Tibial nerve (tissue), 4 donors: ENCODE measurements around the gene MAP3K15. TPM values are rescaled to one million over a fixed set of nuclear protein-coding genes. Genes with fewer than 3 reads are reported as not detected.

Experiments used
- DNase-seq, 2 donors: peaks; one replicate each; pipeline ENCODE4 v3.0.0-alpha.2; 2019; ENCODE audit warnings: low spot score in 2 of 2
- H3K27ac ChIP-seq, 4 donors: fragments of 200-600 bp; sonication (generic) in 3 of 4; one replicate each; pipeline ENCODE4 v1.5.1; 2017 to 2019; ENCODE audit warnings: mild to moderate bottlenecking in 1 of 4
- H3K27me3 ChIP-seq, 2 donors: fragments of 200-600 bp; sonication (generic) in 1 of 2; one replicate each; pipeline versions ENCODE4 v1.5.1 to v1.6.0; 2017 to 2019
- H3K36me3 ChIP-seq, 3 donors: fragments of 200-600 bp; sonication (generic); one replicate each; pipeline ENCODE4 v1.5.1; 2018 to 2019
- H3K4me1 ChIP-seq, 4 donors: fragments of 200-600 bp; sonication (generic) in 3 of 4; one replicate each; pipeline ENCODE4 v1.5.1; 2017 to 2019
- H3K4me3 ChIP-seq, 4 donors: fragments of 200-600 bp; sonication (generic) in 3 of 4; one replicate each; pipeline ENCODE4 v1.5.1; 2017 to 2019; ENCODE audit warnings: mild to moderate bottlenecking in 1 of 4, moderate library complexity in 1 of 4
- H3K9me3 ChIP-seq, 4 donors: fragments of 200-600 bp; sonication (generic) in 3 of 4; one replicate each; pipeline ENCODE4 v1.5.1; 2017 to 2019
- EP300 ChIP-seq, 2 donors: sonication (generic); formaldehyde crosslinking; IDR thresholded peaks; one replicate each; pipeline ENCODE4 v1.6.1; 2017; ENCODE audit warnings: antibody characterized with exemption in 2 of 2, mild to moderate bottlenecking in 1 of 2
- POLR2A ChIP-seq, 2 donors: fragments of 450-650 bp; IDR thresholded peaks; one replicate each; pipeline ENCODE4 v1.6.1; 2017; ENCODE audit warnings: antibody characterized with exemption in 2 of 2, mild to moderate bottlenecking in 2 of 2, moderate library complexity in 2 of 2
- WGBS, 2 donors: methylation state at CpG; one replicate each; pipeline ENCODE4 v1.1.5; 2018; 5-methylcytosine and 5-hydroxymethylcytosine counted together
- total RNA-seq, 4 donors: library from RNA; depleted of rRNA; stranded (reverse); fragments of >200 nt; gene quantifications; one replicate each; pipeline ENCODE4 v1.1.0, GENCODE V29; 2016
- TF ChIP-seq, protein P1 (sequence below), 5 experiments: fragments of 200-600 bp in 3 of 5; fragments of 450-650 bp in 2 of 5; sonication (generic) in 3 of 5; IDR thresholded peaks; one replicate each; pipeline ENCODE4 v1.5.1; 2016 to 2019; ENCODE audit warnings: antibody characterized with exemption in 5 of 5, mild to moderate bottlenecking in 3 of 5, moderate library complexity in 2 of 5

Gene MAP3K15
- total RNA-seq, 4 donors from 2014 or later = not detected

DNA sequence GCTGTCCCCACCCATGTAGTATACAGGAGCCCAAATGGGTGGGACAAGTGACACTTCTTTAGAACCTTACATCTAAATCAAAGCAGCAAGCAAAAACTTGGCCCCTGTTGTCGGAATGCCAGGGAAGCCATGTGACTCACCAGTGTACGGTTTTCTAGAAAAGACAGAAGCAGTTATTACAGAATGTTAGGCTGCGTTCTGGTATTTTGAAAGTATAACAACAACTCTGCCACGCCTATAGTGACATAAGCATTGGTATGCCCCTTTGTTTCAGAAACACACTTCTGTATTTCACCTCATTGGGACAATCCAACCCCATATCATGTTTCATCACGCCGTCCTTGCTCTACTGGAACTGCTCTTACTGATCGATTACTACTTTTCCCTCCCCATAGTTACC lies 156.8 kb downstream of the MAP3K15 start:
- Histone ChIP-seq H3K4me1 (no peaks in the 10 kb centered on the region), H3K36me3 (peaks cover 0 to 81% (median 0%) of the 10 kb centered on the region in 3 donors), H3K27ac (no peak overlapping the region), H3K27me3 (no peaks in the 10 kb centered on the region), H3K4me3 (no peak overlapping the region), H3K9me3 (no peaks in the 10 kb centered on the region)
- WGBS, 2 donors = 84 to 88% methylated on average over 7 of the region's 7 CpGs
- no peak for DNase-seq
- no peak for TF ChIP-seq POLR2A (IDR thresholded peaks at IDR 0.05)
- TF ChIP-seq, protein P1, sequence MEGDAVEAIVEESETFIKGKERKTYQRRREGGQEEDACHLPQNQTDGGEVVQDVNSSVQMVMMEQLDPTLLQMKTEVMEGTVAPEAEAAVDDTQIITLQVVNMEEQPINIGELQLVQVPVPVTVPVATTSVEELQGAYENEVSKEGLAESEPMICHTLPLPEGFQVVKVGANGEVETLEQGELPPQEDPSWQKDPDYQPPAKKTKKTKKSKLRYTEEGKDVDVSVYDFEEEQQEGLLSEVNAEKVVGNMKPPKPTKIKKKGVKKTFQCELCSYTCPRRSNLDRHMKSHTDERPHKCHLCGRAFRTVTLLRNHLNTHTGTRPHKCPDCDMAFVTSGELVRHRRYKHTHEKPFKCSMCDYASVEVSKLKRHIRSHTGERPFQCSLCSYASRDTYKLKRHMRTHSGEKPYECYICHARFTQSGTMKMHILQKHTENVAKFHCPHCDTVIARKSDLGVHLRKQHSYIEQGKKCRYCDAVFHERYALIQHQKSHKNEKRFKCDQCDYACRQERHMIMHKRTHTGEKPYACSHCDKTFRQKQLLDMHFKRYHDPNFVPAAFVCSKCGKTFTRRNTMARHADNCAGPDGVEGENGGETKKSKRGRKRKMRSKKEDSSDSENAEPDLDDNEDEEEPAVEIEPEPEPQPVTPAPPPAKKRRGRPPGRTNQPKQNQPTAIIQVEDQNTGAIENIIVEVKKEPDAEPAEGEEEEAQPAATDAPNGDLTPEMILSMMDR (IDR thresholded peaks at IDR 0.05) = no peak
- no peak for TF ChIP-seq EP300 (IDR thresholded peaks at IDR 0.05)

DNA sequence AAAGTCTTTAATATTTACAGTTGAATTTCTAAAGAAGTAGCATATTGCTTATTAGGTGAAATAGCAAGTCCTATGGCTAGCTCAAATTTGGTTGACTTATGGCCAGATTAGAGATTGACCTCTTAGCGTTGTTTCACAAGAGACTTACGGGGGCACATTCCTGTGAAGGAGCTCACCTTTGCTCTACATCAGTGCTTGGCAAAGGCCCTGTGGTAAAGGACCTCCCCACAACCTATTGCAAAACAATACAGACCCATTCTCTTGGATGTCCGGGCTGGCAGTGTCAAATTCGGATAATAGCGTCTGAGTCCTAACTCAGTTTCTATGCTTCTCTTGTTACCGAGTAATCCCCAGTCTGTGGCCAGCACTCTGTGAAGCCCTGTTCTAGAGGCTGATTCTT lies 160.7 kb downstream of the MAP3K15 start:
- H3K36me3 ChIP-seq = peaks cover 0 to 90% (median 0%) of the 10 kb centered on the region in 3 donors
- WGBS, 2 donors = 93% methylated on average over 6 of the region's 6 CpGs
- no peak for DNase-seq

DNA sequence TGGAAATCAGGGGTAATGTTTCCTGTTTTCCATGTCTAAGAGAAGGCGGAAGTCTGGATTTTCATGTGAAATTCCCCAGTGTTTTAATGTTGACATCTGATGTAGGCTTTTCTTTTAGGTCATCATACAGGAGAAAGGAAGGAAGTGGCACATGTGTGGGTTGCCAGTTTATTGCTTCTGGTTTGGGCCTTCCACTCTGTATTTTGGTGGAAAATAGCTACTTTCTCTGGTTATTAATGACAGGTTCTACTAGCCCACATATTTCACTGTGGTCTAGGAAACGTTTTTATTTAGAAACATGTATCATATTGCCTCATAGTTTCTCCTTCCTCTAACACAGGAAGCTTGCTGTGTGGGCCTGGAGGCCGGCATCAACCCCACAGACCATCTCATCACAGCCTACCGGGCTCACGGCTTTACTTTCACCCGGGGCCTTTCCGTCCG lies 164.3 kb downstream of the MAP3K15 start:
- H3K36me3 ChIP-seq = peaks cover 0 to 56% (median 0%) of the 10 kb centered on the region in 3 donors
- no peaks in the 10 kb centered on the region for H3K27me3 ChIP-seq
- TF ChIP-seq POLR2A (IDR thresholded peaks at IDR 0.05) (no peak), EP300 (IDR thresholded peaks at IDR 0.05) (no peak)
- TF ChIP-seq, protein P1 (IDR thresholded peaks at IDR 0.05) = no peak
- H3K27ac ChIP-seq = no peak overlapping the region
- peaks cover 0 to 12% (median 0%) of the 10 kb centered on the region in 4 donors for H3K4me1 ChIP-seq
- WGBS, 2 donors = 77% methylated on average over 8 of the region's 8 CpGs
- H3K4me3 ChIP-seq = no peak overlapping the region
- no peaks in the 10 kb centered on the region for H3K9me3 ChIP-seq
- no peak for DNase-seq

More for the DNA sequence above, 160.7 kb downstream of the MAP3K15 start:
- no peak overlapping the region for H3K4me3 ChIP-seq
- H3K9me3 ChIP-seq = no peaks in the 10 kb centered on the region
- H3K27ac ChIP-seq = no peak overlapping the region
- no peaks in the 10 kb centered on the region for H3K4me1 ChIP-seq
- H3K27me3 ChIP-seq = no peaks in the 10 kb centered on the region
- TF ChIP-seq EP300 (IDR thresholded peaks at IDR 0.05) (no peak), POLR2A (IDR thresholded peaks at IDR 0.05) (no peak)

DNA sequence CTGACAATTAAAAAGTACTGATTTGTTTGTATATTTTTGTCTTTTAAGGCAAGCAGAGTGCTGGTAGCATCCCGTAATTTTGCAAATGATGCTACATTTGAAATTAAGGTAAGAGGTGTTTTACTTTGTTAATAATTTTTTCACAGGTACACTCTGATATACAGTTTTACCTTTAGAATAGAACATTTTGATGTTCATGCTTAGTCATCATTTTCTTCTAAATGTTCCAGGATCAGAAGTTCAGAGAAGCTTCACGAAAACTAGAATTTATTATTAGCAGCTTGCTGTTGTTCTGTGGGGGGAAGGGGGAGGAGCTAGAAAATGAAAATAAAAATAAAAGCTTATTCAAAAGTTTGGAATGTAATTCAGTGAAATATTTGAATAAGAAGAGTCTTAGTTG lies 166.0 kb downstream of the MAP3K15 start:
- H3K27ac ChIP-seq = no peak overlapping the region
- TF ChIP-seq POLR2A (IDR thresholded peaks at IDR 0.05) (no peak), EP300 (IDR thresholded peaks at IDR 0.05) (no peak)
- TF ChIP-seq, protein P1 (IDR thresholded peaks at IDR 0.05) = no peak
- H3K36me3 ChIP-seq = peaks cover 0 to 39% (median 0%) of the 10 kb centered on the region in 3 donors
- WGBS, 2 donors = 59 to 68% methylated on average over 2 of the region's 2 CpGs
- H3K27me3 ChIP-seq = no peaks in the 10 kb centered on the region
- H3K4me1 ChIP-seq = peaks cover 0 to 19% (median 4%) of the 10 kb centered on the region in 4 donors
- H3K9me3 ChIP-seq = no peaks in the 10 kb centered on the region
- DNase-seq = no peak
- no peak overlapping the region for H3K4me3 ChIP-seq

DNA sequence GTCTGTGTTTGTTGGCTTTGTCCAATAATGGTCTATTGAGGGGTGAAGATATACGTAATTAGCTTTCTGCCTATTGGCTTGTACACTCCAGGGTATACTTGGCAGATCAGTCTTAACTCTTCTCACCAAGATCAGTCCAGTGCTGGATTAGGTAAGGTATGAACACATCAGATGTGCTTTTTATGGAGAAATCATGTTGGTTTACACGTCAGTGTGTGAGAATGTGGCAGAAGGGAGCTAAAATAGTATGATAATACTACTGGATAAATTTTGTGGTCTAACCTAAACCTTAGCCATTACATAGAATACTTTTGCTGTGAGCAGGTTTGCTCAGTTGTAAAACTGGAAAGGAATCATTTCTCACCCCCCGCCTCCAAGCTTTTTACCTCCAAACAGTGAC lies 167.4 kb downstream of the MAP3K15 start:
- H3K9me3 ChIP-seq = no peaks in the 10 kb centered on the region
- no peak overlapping the region for H3K4me3 ChIP-seq
- no peak for DNase-seq
- WGBS, 2 donors = 72 to 82% methylated on average over 3 of the region's 3 CpGs
- peaks cover 0 to 21% (median 4%) of the 10 kb centered on the region in 4 donors for H3K4me1 ChIP-seq
- H3K36me3 ChIP-seq = peaks cover 0 to 26% (median 0%) of the 10 kb centered on the region in 3 donors
- no peaks in the 10 kb centered on the region for H3K27me3 ChIP-seq
- no peak overlapping the region for H3K27ac ChIP-seq
- TF ChIP-seq EP300 (IDR thresholded peaks at IDR 0.05) = no peak
- TF ChIP-seq POLR2A (IDR thresholded peaks at IDR 0.05) = no peak

DNA sequence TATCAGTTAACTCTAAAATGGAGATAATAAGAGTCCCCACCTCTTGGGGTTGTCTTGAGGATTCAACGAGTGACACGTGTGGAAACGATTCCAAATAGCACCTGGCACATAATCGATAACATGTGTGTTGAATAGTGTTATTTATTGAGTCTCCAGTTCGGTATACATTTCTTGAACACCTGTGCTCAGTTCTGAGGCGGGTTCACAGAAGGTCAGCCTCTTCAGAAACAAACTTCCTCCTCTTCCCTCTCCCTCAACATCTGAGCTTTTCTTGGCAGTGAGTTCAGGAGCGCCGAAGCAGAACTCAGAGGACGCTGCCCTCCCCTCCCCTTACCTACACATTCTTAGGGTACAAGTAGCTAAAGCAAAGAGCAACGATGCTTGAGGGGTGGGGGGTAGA lies 170.6 kb downstream of the MAP3K15 start:
- Histone ChIP-seq H3K4me3 (peak overlapping the region; percentile 57 to 87 (median 63)), H3K9me3 (no peaks in the 10 kb centered on the region), H3K4me1 (peaks cover 0 to 25% (median 4%) of the 10 kb centered on the region in 4 donors), H3K36me3 (peaks cover 0 to 2% (median 0%) of the 10 kb centered on the region in 3 donors), H3K27ac (peak overlapping the region in 3 of 4 donors; percentile 77 to 91 (median 90)), H3K27me3 (no peaks in the 10 kb centered on the region)
- TF ChIP-seq, protein P1 (IDR thresholded peaks at IDR 0.05) = no peak
- no peak for TF ChIP-seq POLR2A (IDR thresholded peaks at IDR 0.05)
- no peak for TF ChIP-seq EP300 (IDR thresholded peaks at IDR 0.05)
- WGBS, 2 donors = 19 to 48% methylated on average over 10 of the region's 10 CpGs
- DNase-seq = no peak
